Lower leg skin (tissue), 4 donors: Measurements from ENCODE around the gene TRAPPC4. TPM values are rescaled to one million over a fixed set of nuclear protein-coding genes. Genes with fewer than 3 reads are reported as not detected.

Source experiments
- DNase-seq, 2 donors: peaks; one replicate each; pipeline ENCODE4 v3.0.0-alpha.2; 2019; ENCODE audit warnings: low spot score in 2 of 2
- H3K4me3 ChIP-seq: fragments of 200-600 bp; sonication (generic); 2 replicates; pipeline ENCODE4 v1.5.1; 2017; ENCODE audit warnings: mild to moderate bottlenecking, low read depth; ENCODE audit not compliant: poor library complexity, severe bottlenecking
- POLR2A ChIP-seq, 2 donors: fragments of 450-650 bp; IDR thresholded peaks; one replicate each; pipeline ENCODE4 v1.6.1; 2016 to 2017; ENCODE audit warnings: antibody characterized with exemption in 2 of 2, mild to moderate bottlenecking in 1 of 2, moderate library complexity in 1 of 2
- WGBS, 2 donors: methylation state at CpG; one replicate each; pipeline ENCODE4 v1.1.5; 2018; 5-methylcytosine and 5-hydroxymethylcytosine counted together
- intact Hi-C: fragments of 100-400 bp; cut with DNase I; formaldehyde crosslinking; loops from one replicate; pipeline ENCODE4 v1.15.0; 2023; ENCODE audit warnings: low total_unique reads
- total RNA-seq, 4 donors: library from RNA; depleted of rRNA; stranded (reverse); fragments of >200 nt; gene quantifications; one replicate each; pipeline ENCODE4 v1.1.0, GENCODE V29; 2016
- TF ChIP-seq, protein P1 (sequence below), 3 donors: fragments of 450-650 bp; IDR thresholded peaks; one replicate each; pipeline ENCODE4 v1.5.1; 2016; ENCODE audit warnings: antibody characterized with exemption in 3 of 3, mild to moderate bottlenecking in 3 of 3, moderate library complexity in 2 of 3

Gene TRAPPC4
- total RNA-seq, 4 donors from 2014 or later = 40.3 to 53.4 (median 52.2) TPM

GRCh38 chr11:119025099-119025473 lies 6.5 kb downstream of the TRAPPC4 start:
- intact Hi-C loops = no loop called here
- H3K4me3 ChIP-seq = no peak overlapping the region
- WGBS, 2 donors = 66 to 70% methylated on average over 5 of the region's 5 CpGs
- TF ChIP-seq, protein P1, sequence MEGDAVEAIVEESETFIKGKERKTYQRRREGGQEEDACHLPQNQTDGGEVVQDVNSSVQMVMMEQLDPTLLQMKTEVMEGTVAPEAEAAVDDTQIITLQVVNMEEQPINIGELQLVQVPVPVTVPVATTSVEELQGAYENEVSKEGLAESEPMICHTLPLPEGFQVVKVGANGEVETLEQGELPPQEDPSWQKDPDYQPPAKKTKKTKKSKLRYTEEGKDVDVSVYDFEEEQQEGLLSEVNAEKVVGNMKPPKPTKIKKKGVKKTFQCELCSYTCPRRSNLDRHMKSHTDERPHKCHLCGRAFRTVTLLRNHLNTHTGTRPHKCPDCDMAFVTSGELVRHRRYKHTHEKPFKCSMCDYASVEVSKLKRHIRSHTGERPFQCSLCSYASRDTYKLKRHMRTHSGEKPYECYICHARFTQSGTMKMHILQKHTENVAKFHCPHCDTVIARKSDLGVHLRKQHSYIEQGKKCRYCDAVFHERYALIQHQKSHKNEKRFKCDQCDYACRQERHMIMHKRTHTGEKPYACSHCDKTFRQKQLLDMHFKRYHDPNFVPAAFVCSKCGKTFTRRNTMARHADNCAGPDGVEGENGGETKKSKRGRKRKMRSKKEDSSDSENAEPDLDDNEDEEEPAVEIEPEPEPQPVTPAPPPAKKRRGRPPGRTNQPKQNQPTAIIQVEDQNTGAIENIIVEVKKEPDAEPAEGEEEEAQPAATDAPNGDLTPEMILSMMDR (IDR thresholded peaks at IDR 0.05) = no peak
- no peak for TF ChIP-seq POLR2A (IDR thresholded peaks at IDR 0.05)
- DNase-seq = no peak

- 92 to 93% methylated on average over 5 of the region's 5 CpGs for WGBS, 2 donors
- intact Hi-C loops = no loop called here
- no peak for DNase-seq
- no peak overlapping the region for H3K4me3 ChIP-seq
- no peak for TF ChIP-seq POLR2A (IDR thresholded peaks at IDR 0.05)
- TF ChIP-seq, protein P1 (IDR thresholded peaks at IDR 0.05) = no peak
These were observed 7.0 kb downstream of the TRAPPC4 start for GRCh38 chr11:119025541-119025940.

DNA sequence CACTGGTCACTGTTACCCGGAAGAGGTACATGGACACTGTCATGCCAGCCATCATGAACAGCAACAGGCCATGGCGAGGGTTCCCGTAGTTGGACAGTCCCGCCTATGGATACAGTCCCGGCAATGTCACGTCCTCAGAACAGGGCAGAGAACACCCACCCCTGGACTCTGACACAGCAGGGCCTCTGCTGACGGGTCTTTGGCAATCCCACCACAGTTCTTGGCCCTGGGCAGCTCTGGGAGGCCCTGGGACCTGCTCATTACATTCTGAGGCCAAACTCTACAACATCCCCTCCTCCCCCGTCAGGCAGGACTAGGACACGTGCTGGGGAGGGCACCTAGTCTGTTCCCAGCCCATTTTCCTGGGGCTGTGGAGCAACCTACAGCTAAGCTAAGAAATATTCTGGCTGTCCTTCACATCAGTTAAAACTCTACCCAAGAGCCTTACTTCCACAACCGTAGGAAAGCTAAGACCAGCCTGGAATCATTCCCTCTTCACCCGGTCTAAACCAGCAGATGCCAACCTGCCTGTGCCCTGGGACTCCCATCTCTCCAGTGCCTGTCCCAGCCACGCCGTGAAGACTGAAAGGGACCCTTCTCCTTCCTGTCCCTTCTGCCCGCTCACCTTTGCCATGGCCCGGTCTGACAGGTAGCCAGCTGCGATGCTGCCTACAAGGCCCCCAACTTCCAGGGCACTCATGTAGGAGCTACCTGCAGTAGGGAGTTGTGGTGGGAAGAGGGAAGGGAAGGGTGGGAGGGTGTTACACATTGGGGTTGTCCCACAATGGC lies 7.6 kb downstream of the TRAPPC4 start:
- intact Hi-C loops = no loop called here
- DNase-seq = no peak
- 83 to 91% methylated on average over 16 of the region's 16 CpGs for WGBS, 2 donors
- no peak for TF ChIP-seq POLR2A (IDR thresholded peaks at IDR 0.05)
- TF ChIP-seq, protein P1 (IDR thresholded peaks at IDR 0.05) = no peak
- H3K4me3 ChIP-seq = no peak overlapping the region

GRCh38 chr11:119026970-119027369 lies 8.4 kb downstream of the TRAPPC4 start:
- intact Hi-C loops = no loop called here
- 85 to 100% methylated on average over 2 of the region's 2 CpGs for WGBS, 2 donors
- DNase-seq = no peak
- H3K4me3 ChIP-seq = no peak overlapping the region
- TF ChIP-seq, protein P1 (IDR thresholded peaks at IDR 0.05) = no peak
- no peak for TF ChIP-seq POLR2A (IDR thresholded peaks at IDR 0.05)

DNA sequence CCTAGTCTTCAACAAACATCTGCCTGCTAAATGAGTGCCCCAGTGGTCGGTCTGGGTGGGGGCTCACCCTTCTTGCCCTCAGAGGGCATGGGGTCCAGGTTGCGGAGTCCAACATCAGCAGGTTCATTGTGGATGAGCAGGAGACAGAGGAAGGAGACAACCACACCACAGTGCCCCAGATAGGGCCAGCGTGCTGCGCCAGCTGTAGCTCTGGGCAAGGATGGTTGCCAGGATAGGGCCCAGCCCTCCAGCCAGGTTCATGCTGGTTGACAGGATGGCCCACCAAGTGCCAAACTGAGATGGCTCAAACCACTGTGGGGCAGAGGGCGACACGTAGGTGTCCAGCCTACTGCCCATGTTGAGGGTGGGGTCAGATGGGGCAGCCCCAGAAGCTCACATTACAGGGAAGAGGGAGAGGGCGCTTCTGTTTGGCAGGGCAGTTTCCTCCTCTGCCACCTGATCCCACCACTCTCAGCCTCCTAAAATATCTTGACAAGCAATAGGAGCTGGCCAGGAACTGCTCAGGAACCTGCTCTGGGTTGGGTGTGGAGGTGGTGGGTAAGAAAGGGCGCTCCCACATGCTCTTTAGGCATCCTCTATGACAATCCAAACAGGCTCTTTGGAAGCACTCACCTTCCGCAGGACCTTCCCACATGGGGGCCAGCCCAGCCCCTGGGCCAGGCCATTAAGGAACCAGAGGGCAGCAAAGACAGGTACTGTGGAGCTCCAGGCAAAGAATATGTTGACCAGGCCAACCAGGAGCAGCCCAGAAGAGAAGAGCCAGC lies 9.2 kb downstream of the TRAPPC4 start:
- intact Hi-C loops = no loop called here
- no peak overlapping the region for H3K4me3 ChIP-seq
- no peak for DNase-seq
- TF ChIP-seq, protein P1 (IDR thresholded peaks at IDR 0.05) = no peak
- no peak for TF ChIP-seq POLR2A (IDR thresholded peaks at IDR 0.05)
- WGBS, 2 donors = 95% methylated on average over 9 of the region's 9 CpGs
